Measurements from ENCODE around the gene C10orf71. TPM values are rescaled to one million over a fixed set of nuclear protein-coding genes. Genes with fewer than 3 reads are reported as not detected.

The C10orf71 gene
- total RNA-seq, 1 experiment from 2014 or later = not detected

DNA sequence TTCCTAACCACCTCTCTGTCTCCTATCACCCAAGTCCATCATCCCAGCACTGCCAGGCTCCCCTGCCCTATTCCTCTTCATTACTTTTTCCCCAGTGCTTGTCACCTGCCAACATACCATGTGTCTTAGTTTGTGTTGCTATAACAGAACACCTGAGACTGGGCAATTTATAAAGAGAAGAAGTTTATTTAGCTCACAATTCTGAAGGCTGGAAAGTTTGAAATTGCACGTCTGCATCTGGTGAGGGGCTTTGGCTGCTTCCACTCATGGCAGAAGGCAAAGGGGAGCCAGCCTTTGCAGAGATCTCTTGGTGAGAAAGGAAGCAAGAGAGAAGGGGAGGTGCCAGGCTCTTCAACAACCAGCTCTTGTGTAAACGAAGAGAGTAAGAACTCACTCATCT is 49.6 kb downstream of the C10orf71 start:
- TF ChIP-seq, protein P1, sequence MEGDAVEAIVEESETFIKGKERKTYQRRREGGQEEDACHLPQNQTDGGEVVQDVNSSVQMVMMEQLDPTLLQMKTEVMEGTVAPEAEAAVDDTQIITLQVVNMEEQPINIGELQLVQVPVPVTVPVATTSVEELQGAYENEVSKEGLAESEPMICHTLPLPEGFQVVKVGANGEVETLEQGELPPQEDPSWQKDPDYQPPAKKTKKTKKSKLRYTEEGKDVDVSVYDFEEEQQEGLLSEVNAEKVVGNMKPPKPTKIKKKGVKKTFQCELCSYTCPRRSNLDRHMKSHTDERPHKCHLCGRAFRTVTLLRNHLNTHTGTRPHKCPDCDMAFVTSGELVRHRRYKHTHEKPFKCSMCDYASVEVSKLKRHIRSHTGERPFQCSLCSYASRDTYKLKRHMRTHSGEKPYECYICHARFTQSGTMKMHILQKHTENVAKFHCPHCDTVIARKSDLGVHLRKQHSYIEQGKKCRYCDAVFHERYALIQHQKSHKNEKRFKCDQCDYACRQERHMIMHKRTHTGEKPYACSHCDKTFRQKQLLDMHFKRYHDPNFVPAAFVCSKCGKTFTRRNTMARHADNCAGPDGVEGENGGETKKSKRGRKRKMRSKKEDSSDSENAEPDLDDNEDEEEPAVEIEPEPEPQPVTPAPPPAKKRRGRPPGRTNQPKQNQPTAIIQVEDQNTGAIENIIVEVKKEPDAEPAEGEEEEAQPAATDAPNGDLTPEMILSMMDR (IDR thresholded peaks at IDR 0.05; ENCODE audit: unreplicated experiment) = no peak
- no peaks in the 10 kb centered on the region for H3K9me3 Mint-ChIP-seq (ENCODE audit: unreplicated experiment)
- no peaks in the 10 kb centered on the region for H3K36me3 Mint-ChIP-seq (ENCODE audit: insufficient read depth, unreplicated experiment)
- H3K27ac Mint-ChIP-seq (ENCODE audit: low read depth, unreplicated experiment) = no peak overlapping the region
- ChIA-PET POLR2A (interaction anchor here (0.7 kb wide), 1 partner anchor 90 kb away, joined by 3 read pairs; no protein-coding TSS in a partner anchor), CTCF (no interaction called here)
- intact Hi-C loops (cut with micrococcal nuclease) = no loop called here
- H3K4me1 Mint-ChIP-seq (ENCODE audit: insufficient read depth, unreplicated experiment) = no peaks in the 10 kb centered on the region
- no peak overlapping the region for H3K4me3 Mint-ChIP-seq (ENCODE audit: unreplicated experiment)
- BruUV-seq (replicated peaks) = no TSS peak
- DNase-seq (ENCODE audit: unreplicated experiment) = no peak
- H3K27me3 Mint-ChIP-seq (ENCODE audit: insufficient read depth, unreplicated experiment) = peaks cover 38% of the 10 kb centered on the region

DNA sequence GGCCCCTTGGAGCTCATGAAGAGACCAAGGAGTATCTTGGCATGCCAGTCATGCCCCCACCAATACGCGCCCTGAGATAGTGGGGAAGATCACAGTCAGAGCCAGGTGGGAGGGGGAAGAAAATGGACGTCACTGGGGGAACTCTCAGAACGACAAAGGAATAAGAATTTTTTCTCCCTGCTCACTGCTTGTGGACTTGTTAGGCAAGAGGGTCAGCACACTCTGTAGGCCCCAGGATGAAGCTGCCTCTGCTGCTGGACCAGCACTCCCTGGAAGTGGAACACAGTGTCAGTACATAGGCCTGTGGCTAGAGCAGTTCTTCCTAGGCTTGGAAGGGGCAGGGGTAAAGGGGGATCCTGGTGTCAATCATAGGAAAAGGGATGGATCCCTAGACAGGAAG is 50.4 kb downstream of the C10orf71 start:
- Mint-ChIP-seq H3K9me3 (ENCODE audit: unreplicated experiment) (no peaks in the 10 kb centered on the region), H3K27ac (ENCODE audit: low read depth, unreplicated experiment) (no peak overlapping the region), H3K27me3 (ENCODE audit: insufficient read depth, unreplicated experiment) (peaks cover 30% of the 10 kb centered on the region), H3K36me3 (ENCODE audit: insufficient read depth, unreplicated experiment) (no peaks in the 10 kb centered on the region), H3K4me1 (ENCODE audit: insufficient read depth, unreplicated experiment) (no peaks in the 10 kb centered on the region), H3K4me3 (ENCODE audit: unreplicated experiment) (no peak overlapping the region)
- ChIA-PET CTCF (no interaction called here), POLR2A (no interaction called here)
- intact Hi-C loops (cut with micrococcal nuclease) = no loop called here
- no TSS peak for BruUV-seq (replicated peaks)
- TF ChIP-seq, protein P1 (IDR thresholded peaks at IDR 0.05; ENCODE audit: unreplicated experiment) = no peak
- DNase-seq (ENCODE audit: unreplicated experiment) = no peak

GRCh38 chr10:49350138-49350537 is 51.2 kb downstream of the C10orf71 start:
- CTCF ChIA-PET = interaction anchor here (0.8 kb wide), 1 partner anchor 65 kb away, joined by 3 read pairs; no protein-coding TSS in a partner anchor
- H3K27me3 Mint-ChIP-seq (ENCODE audit: insufficient read depth, unreplicated experiment) = peaks cover 22% of the 10 kb centered on the region
- H3K4me1 Mint-ChIP-seq (ENCODE audit: insufficient read depth, unreplicated experiment) = no peaks in the 10 kb centered on the region
- H3K27ac Mint-ChIP-seq (ENCODE audit: low read depth, unreplicated experiment) = no peak overlapping the region
- H3K4me3 Mint-ChIP-seq (ENCODE audit: unreplicated experiment) = no peak overlapping the region
- no TSS peak for BruUV-seq (replicated peaks)
- TF ChIP-seq, protein P1 (IDR thresholded peaks at IDR 0.05; ENCODE audit: unreplicated experiment) = no peak
- DNase-seq (ENCODE audit: unreplicated experiment) = no peak
- no peaks in the 10 kb centered on the region for H3K36me3 Mint-ChIP-seq (ENCODE audit: insufficient read depth, unreplicated experiment)
- POLR2A ChIA-PET = interaction anchor here (0.6 kb wide), 1 partner anchor 12 kb away, joined by 3 read pairs; no protein-coding TSS in a partner anchor
- no peaks in the 10 kb centered on the region for H3K9me3 Mint-ChIP-seq (ENCODE audit: unreplicated experiment)
- intact Hi-C loops (cut with micrococcal nuclease) = no loop called here

DNA sequence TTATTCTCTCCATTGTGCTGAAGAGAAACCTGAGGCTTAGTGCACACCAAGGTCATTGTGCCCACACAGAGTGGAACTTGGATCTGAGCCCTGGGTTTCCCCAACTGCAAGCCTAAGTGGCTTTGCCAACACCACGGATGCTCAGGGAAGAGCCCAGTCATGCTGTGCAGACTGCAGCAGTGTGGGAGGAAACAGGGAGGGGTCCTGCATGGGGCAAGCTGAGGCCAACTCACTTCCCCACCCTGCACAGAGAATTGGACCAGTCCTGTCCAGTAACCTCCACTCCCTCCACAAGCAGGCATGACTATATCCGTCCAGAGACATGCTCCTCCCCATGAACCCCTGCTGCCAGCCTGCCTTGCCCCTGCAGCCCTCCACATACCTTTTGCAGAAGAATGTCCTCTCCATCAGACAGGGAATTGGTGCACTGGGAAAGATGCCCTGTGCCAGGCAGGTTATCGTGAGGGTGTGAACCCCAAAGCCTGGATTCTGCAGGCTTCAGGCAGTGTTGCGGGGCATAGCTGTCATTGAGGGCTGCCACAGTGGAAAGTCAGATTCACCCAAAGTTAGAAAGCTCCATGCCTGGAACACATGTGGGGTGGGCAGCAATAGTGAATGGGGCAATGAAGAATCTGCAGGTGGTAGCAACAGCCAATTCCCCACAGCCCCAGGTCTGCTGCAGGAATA is 52.0 kb downstream of the C10orf71 start:
- BruUV-seq (replicated peaks) = no TSS peak
- Mint-ChIP-seq H3K4me1 (ENCODE audit: insufficient read depth, unreplicated experiment) (no peaks in the 10 kb centered on the region), H3K27ac (ENCODE audit: low read depth, unreplicated experiment) (no peak overlapping the region), H3K27me3 (ENCODE audit: insufficient read depth, unreplicated experiment) (peaks cover 14% of the 10 kb centered on the region), H3K9me3 (ENCODE audit: unreplicated experiment) (no peaks in the 10 kb centered on the region), H3K4me3 (ENCODE audit: unreplicated experiment) (no peak overlapping the region), H3K36me3 (ENCODE audit: insufficient read depth, unreplicated experiment) (no peaks in the 10 kb centered on the region)
- ChIA-PET CTCF (interaction anchor here (0.6 kb wide), 1 partner anchor 113 kb away, joined by 3 read pairs; no protein-coding TSS in a partner anchor), POLR2A (no interaction called here)
- no peak for DNase-seq (ENCODE audit: unreplicated experiment)
- intact Hi-C loops (cut with micrococcal nuclease) = no loop called here
- TF ChIP-seq, protein P1 (IDR thresholded peaks at IDR 0.05; ENCODE audit: unreplicated experiment) = no peak

All from MCF 10A (cell line).